IMR-90 (cell line): ENCODE measurements around the gene TEKT1.

Experiments
- BHLHE40 ChIP-seq: fragments of 150-350 bp; IDR thresholded peaks from 2 replicates; pipeline ENCODE4 v1.6.1; 2016; ENCODE audit warnings: mild to moderate bottlenecking, low read depth, low read length
- CTCF ChIP-seq: conservative IDR thresholded peaks from 2 replicates; pipeline ENCODE4 v1.5.1; 2012; ENCODE audit warnings: mild to moderate bottlenecking, low read depth, low read length, improper control_type of control experiment
- ELK1 ChIP-seq: fragments of 150-350 bp; IDR thresholded peaks from 2 replicates; pipeline ENCODE4 v1.6.1; 2016; ENCODE audit warnings: low read depth, mild to moderate bottlenecking, low read length, moderate library complexity, borderline replicate concordance
- FOS ChIP-seq: fragments of 150-350 bp; IDR thresholded peaks from 2 replicates; pipeline ENCODE4 v1.6.1; 2016; ENCODE audit warnings: low read depth, low read length
- MAZ ChIP-seq: IDR thresholded peaks from 2 replicates; pipeline ENCODE4 v1.6.1; 2012; ENCODE audit warnings: low read depth, mild to moderate bottlenecking, low read length, improper control_type of control experiment, moderate library complexity, borderline replicate concordance
- MXI1 ChIP-seq: IDR thresholded peaks from 2 replicates; pipeline ENCODE4 v1.6.1; 2012; ENCODE audit warnings: low read depth, mild to moderate bottlenecking, low read length, moderate library complexity, borderline replicate concordance
- NFE2L2 ChIP-seq: fragments of 150-350 bp; IDR thresholded peaks from 2 replicates; pipeline ENCODE4 v1.6.1; 2016; ENCODE audit warnings: low read depth, mild to moderate bottlenecking, low read length
- POLR2A ChIP-seq: IDR thresholded peaks from 2 replicates; pipeline ENCODE4 v1.6.1; 2012; ENCODE audit warnings: mild to moderate bottlenecking, low read depth, low read length
- RAD21 ChIP-seq: IDR thresholded peaks from 2 replicates; pipeline ENCODE4 v1.6.1; 2012; ENCODE audit warnings: low read length, improper control_type of control experiment
- RCOR1 ChIP-seq: IDR thresholded peaks from 2 replicates; pipeline ENCODE4 v1.6.1; 2012; ENCODE audit warnings: mild to moderate bottlenecking, low read length, improper control_type of control experiment; ENCODE audit not compliant: insufficient replicate concordance
- SMC3 ChIP-seq: fragments of 150-350 bp; IDR thresholded peaks from 2 replicates; pipeline ENCODE4 v1.6.1; 2016; ENCODE audit warnings: low read depth, mild to moderate bottlenecking, antibody characterized with exemption, low read length, moderate library complexity
- USF2 ChIP-seq: fragments of 150-350 bp; IDR thresholded peaks from 2 replicates; pipeline ENCODE4 v1.6.1; 2017; ENCODE audit warnings: mild to moderate bottlenecking, antibody characterized with exemption, low read length, low read depth

GRCh38 chr17:6780001-6780400 is 51.5 kb downstream of the TEKT1 start:
- TF ChIP-seq SMC3: no peak
- no peak for TF ChIP-seq MXI1
- no peak for TF ChIP-seq CTCF
- no peak for TF ChIP-seq FOS
- no peak for TF ChIP-seq RCOR1
- no peak for TF ChIP-seq POLR2A
- TF ChIP-seq ELK1: no peak
- no peak for TF ChIP-seq MAZ
- TF ChIP-seq NFE2L2: no peak
- no peak for TF ChIP-seq BHLHE40
- no peak for TF ChIP-seq RAD21
- TF ChIP-seq USF2: no peak
